Adipose tissue (tissue), 3 donors: Measurements from ENCODE around the gene IFNAR2. TPM values are rescaled to one million over a fixed set of nuclear protein-coding genes. Genes with fewer than 3 reads are reported as not detected.

Experiments used
- H3K27ac ChIP-seq: one replicate; pipeline ENCODE4 v1.5.1; 2013; ENCODE audit warnings: low read depth, low read length
- WGBS, 3 donors: extraction: QIAGEN DNeasy Blood & Tissue Kit; methylation state at CpG; one replicate each; pipeline ENCODE4 v1.1.7; 2013; 5-methylcytosine and 5-hydroxymethylcytosine counted together
- polyA plus RNA-seq, 3 donors: library from polyadenylated mRNA; stranded (reverse); fragments of 200-250 nt; gene quantifications; one replicate each; pipeline ENCODE4 v1.2.3, GENCODE V29; 2013
- donor health status: healthy with polysubstance abuse.
- donor health status: Bipolar disorder and iron deficiency.
- donor health status: healthy.

The IFNAR2 gene
- polyA plus RNA-seq, 3 donors, result 5.3 to 21.2 (median 16.0) TPM

DNA sequence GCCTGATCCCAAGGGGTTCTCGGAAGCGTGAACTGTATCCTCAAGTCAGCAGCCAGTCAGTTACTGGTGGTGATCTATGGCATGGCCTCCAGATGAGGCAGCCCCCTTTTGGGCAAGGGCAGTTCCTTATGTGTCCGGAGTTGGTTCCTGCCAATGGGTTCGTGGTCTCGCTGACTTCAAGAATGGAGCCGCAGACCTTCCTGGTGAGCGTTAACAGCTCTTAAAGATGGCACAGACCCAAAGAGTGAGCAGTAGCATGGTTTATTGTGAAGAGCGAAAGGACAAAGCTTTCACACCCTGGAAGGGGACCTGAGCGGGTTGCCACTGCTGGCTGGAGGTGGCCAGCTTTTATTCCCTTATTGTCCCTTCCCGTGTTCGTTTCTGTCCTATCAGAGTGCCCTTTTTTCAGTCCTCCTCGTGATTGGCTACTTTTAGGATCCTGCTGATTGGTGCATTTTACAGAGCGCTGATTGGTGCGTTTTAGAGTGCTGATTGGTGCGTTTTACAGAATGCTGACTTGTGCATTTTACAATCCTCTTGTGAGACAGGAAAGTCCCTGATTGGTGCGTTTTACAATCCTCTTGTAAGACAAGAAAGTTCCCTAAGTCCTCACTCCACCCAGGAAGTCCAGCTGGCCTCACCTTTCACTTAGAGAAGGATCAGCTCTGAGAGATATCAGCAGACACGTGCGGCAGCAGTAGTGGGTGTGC is 27.5 kb downstream of the IFNAR2 start:
- 87 to 97% (median 90%) methylated on average over 18 of the region's 18 CpGs for WGBS, 3 donors
- H3K27ac ChIP-seq, result no peak overlapping the region

DNA sequence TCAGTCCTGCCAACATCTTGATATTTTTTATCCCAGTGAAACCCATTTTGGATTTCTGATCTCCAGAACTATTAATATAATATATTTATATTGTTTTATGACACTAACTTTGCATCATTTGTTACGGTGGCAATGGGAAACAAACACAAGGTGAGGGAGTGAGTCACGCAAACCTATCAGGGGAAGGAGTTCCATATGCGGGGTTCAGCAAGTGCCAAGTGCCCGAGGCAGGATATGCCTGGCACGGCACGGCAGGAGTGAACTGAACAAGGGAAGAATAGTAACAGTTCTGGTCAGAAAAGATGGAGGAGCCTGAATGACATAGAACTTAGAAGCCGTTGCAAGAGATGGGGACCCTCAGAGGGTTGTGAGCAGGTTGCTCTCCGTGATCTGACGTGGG is 28.7 kb downstream of the IFNAR2 start:
- H3K27ac ChIP-seq, result no peak overlapping the region
- WGBS, 3 donors, result 96 to 98% (median 98%) methylated on average over 9 of the region's 9 CpGs

DNA sequence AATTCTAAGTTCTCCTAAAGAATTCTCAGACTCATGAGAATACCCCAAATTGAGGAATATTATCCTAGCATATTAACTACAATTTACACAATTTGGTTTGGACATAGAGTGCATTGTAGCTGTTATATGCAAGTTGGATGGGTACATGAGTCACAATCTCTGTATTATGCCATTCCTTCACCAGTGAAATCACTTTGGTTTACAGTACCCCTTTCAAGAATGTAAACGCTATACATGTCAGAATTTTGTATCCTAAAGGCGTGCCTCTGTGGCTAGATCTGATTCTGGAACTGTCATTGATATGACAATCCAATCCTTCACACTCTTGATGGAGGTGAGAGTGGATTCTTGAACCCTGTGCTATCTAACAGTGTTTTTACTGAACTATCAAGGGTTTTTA is 29.7 kb downstream of the IFNAR2 start:
- H3K27ac ChIP-seq, result no peak overlapping the region
- WGBS, 3 donors, result 86 to 90% (median 87%) methylated on average over 2 of the region's 2 CpGs

DNA sequence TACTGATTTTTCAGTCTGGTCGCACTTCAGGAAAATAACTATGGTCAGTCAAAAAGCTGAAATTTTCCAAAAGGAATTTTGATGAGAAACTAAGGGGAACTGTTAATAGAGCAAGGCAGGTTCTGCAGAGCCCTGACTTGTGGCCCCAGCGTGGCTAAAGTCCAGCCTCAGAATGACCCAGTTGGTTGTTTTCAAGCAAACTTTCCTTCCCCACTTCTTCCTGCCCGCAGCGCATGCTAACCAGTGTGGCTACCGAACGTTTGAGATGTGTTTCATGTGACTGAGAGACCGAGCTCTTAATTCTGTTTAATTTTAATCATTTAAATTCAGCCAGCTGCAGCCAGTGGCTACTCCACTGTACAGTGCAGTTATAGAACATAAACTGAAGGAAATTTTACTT is 30.3 kb downstream of the IFNAR2 start:
- H3K27ac ChIP-seq, result no peak overlapping the region
- WGBS, 3 donors, result 54 to 80% (median 56%) methylated on average over 7 of the region's 7 CpGs

DNA sequence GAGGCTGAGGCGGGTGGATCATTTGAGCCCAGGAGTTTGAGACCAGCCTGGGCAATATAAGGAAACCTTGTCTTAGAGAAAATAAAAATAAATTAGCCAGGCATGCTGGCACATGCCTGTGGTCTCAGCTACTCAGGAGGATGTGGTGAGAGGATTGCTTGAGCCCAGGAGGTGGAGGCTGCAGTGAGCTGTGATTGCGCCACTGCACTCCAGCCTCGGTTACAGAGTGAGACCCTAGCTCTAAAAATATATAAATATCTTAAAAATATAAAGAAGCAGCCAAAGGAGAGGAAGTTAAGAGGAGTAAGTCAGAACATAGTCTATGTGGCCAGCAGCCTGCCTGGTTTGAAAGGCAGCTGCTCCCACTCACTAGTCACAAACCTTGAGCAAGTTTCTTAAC is 31.9 kb downstream of the IFNAR2 start:
- 48 to 79% (median 55%) methylated on average over 3 of the region's 3 CpGs for WGBS, 3 donors
- no peak overlapping the region for H3K27ac ChIP-seq

DNA sequence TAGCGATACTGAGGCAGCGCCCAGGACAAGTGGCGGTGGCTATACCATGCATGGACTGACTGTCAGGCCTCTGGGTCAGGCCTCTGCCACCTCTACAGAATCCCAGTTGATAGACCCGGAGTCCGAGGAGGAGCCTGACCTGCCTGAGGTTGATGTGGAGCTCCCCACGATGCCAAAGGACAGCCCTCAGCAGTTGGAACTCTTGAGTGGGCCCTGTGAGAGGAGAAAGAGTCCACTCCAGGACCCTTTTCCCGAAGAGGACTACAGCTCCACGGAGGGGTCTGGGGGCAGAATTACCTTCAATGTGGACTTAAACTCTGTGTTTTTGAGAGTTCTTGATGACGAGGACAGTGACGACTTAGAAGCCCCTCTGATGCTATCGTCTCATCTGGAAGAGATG is 33.2 kb downstream of the IFNAR2 start:
- H3K27ac ChIP-seq, result no peak overlapping the region
- WGBS, 3 donors, result 96% methylated on average over 11 of the region's 11 CpGs

DNA sequence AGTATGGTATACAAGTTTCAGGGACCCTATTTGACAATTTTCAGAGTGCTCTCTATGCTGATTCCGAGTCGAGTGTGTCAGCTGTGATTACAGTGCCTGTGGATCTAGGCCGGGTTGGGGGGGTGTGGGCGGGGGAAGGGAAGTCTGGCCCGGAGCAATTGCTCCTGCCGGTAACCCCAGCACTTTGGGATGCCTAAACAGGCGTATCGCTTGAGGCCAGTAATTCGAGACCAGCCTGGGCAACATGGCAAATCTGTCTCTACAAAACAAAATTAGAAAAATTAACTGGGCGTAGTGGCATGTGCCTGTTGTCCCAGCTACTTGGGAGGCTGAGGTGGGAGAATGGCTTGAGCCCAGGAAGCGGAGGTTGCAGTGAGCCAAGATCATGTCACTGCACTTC is 34.8 kb downstream of the IFNAR2 start:
- H3K27ac ChIP-seq, result no peak overlapping the region
- 85 to 94% (median 93%) methylated on average over 11 of the region's 11 CpGs for WGBS, 3 donors

DNA sequence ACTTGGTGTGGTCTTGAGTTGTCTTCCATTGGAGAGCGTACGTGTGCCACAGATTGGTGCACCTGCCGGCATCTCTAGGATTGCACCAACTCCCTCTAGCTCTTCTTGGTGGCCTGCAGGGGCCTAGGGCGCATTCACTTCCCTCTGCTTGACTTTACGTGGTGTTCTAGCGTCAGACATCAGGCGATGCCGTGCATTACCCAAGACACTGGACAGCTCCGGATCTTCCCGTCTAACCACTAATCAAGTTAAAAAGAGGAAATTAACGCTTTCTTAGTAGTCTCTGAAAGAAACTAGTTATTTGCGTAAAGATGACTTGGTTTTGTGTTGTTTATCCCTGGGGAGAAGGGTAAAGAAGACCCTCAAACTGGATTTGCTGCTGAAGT is 35.9 kb downstream of the IFNAR2 start:
- WGBS, 3 donors, result 20 to 25% (median 22%) methylated on average over 12 of the region's 12 CpGs
- peak overlapping the region; percentile 77 for H3K27ac ChIP-seq

DNA sequence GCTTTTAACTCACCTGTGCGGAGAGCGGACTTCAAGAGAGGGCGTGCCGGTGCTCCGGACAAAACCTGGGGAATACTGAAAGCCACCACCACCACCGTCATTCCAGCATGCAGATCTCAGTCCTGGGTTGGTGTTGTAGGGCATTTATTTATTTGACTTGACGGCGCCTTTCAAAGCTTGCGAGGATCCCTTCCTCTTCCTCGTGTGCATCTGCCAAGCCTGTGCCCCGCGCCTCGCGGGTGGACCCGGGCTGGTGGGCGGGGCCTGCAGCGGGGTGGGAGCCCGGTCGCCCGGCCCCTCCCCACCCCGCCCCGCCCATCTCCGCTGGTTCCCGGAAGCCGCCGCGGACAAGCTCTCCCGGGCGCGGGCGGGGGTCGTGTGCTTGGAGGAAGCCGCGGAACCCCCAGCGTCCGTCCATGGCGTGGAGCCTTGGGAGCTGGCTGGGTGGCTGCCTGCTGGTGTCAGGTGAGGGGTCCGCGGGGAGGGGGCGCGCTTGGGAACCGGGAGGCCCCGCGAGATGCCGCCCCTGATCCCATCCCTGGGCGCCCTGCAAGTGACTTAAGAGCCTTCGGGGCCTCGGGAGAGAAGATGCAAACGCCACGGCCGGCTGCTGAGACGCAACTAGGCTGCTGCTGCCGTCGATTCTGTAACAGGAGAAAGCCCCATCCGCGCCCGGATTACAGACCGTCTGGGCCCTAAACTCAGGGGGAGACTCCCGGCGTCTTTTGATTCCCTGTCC is 36.5 kb downstream of the IFNAR2 start, which contains the start of gene IL10RB:
Gene IL10RB, plus strand, starts transcription at position 318 of the 739 bp plus-strand sequence. Its CDS starts 99 bp downstream, at position 417.
- WGBS, 3 donors, result 1% methylated on average over 42 to 60 of the region's 60 CpGs
- peak within 1 kb of the TSS; percentile 77 for H3K27ac ChIP-seq

DNA sequence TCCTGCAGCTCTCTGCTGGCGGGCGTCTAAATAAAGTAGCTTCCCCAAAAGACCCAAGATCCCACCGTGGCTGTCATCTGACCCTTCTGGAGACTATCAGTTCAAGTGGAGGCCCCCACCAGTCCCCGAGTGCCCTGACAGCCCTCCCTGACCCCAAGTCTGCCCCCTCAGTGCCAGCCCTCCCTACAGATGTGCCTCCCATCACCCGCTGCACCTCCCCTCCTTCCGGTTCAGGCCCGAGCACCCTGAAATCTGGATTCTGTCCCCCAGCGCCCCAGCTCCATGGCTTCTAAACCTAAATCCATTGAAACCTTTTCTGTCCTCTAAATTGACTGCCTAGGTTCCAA is 37.0 kb downstream of the IFNAR2 start:
- peak overlapping the region; percentile 73 for H3K27ac ChIP-seq
- 2 to 7% (median 2%) methylated on average over 8 of the region's 8 CpGs for WGBS, 3 donors

DNA sequence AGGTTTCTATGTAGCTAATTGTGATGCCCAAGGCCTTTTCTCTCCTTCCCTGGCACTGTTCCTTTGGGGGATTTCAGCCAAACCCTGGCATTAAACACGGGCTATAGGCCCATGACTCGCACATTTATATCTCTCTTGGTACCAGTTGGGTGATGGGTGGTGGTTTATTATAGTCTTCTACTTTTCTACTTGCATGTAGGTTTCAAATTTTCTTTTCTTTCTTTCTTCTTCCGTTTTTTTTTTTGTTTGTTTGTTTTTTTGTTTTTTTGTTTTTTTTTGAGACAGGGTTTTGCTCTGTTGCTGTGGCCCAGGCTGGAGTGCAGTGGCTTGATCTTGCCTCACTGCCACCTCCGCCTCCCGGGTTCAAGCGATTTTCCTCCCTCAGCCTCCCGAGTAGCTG is 37.5 kb downstream of the IFNAR2 start:
- H3K27ac ChIP-seq, result no peak overlapping the region
- WGBS, 3 donors, result 68 to 79% (median 76%) methylated on average over 7 of the region's 7 CpGs

DNA sequence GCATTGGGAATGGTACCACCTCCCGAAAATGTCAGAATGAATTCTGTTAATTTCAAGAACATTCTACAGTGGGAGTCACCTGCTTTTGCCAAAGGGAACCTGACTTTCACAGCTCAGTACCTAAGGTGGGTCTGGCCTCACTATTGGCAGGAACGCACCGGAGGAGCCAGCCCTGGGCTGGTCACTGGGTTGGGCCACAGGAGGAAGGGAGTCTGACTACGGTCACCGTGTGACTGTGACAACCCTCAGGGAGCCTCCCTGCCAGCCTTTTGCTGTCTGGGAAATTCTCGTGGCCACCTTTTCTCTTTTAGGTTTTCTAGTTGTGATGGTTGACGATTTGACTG is 38.6 kb downstream of the IFNAR2 start:
- 80 to 87% (median 87%) methylated on average over 7 of the region's 7 CpGs for WGBS, 3 donors
- H3K27ac ChIP-seq, result no peak overlapping the region

DNA sequence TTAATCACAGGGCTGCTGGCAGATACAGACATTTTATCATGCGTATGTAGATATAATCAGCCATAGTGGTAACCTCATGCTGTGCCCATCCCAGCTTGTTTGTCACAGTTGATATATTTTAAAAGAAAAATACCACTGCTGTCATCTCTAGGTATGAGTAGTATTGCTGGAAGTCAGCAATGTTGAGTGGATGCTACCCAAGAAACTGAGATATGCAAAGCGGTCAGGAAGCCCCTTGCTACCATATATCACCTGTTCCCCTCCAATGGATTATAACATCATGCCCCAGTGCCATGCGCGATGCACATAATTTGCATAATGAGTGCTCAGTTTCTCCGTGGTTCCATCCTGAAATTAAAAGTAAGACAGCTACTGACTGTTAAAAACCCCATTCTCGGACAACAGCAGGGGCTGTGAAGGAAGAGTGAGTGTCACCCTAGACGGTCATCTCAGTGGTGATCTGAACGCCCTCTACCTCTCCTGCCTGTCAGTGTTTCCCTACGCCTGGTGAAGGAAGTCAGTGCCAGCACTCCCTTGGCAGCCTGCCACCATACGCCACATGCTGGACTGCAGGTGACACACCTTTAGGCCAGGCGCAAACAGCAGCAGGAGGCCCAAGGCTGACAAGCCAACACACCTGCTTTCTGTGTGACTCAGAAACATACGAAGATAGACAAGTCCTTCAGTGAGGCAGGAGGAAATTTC is 39.2 kb downstream of the IFNAR2 start:
- 41 to 82% (median 79%) methylated on average over 12 of the region's 12 CpGs for WGBS, 3 donors

DNA sequence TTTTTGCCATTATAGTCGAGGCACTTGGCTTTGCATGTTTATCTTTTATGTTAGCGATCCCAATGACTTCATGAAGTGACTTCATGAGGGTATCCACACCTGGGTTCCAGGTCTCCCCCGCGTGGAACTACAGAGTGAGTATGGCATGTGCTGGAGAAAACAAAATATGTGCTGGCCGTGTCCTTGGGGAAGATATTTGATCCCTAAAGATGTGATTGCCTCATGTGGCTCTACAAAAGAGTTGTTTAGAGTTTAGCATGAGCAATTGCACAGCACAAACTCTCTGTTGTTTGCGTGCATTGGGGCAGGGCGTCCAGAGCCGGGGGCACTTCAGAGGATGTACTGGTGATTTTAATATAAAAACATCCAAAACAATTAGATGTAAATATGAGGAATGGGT is 41.2 kb downstream of the IFNAR2 start:
- no peak overlapping the region for H3K27ac ChIP-seq
- 93 to 96% (median 94%) methylated on average over 8 of the region's 8 CpGs for WGBS, 3 donors

More for the DNA sequence above, 39.2 kb downstream of the IFNAR2 start:
- no peak overlapping the region for H3K27ac ChIP-seq

DNA sequence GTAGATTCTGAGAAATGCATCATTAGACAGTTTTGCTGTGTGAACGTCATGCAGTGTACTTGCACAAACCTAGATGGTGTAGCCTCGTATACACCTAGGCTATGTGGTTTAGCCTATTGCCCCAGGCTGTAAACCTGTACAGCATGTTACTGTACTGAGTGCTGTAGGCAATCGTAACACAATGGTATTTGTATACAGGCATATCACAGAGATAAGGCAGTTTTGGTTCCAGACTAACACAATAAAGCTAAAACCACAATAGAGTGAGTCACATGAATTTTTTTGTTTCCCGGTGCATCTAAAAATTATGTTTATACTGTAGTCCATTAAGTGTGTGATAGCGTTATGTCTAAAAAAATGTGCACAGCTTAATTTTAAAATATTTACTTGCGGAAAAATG is 43.3 kb downstream of the IFNAR2 start:
- WGBS, 3 donors, result 87 to 93% (median 92%) methylated on average over 6 of the region's 6 CpGs
- no peak overlapping the region for H3K27ac ChIP-seq

DNA sequence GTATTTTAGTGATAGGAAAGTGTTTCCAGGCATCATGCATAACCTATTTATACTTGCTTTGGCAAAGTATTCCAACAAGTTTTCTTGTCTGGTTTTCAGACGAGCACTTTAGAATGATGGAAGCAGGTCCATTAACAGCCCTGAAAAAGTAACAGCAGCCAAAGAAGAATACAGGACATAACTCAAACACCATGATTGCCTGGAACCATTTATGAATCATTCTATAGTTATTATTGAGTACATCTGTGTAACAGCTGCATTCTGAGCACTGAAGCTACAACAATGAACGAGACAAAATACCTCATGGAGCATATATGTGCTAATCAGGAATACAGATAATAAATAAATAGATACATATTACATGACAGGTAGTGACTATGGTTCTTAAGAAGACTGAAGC is 49.0 kb downstream of the IFNAR2 start:
- WGBS, 3 donors, result 91 to 99% (median 96%) methylated on average over 2 of the region's 2 CpGs
- no peak overlapping the region for H3K27ac ChIP-seq

DNA sequence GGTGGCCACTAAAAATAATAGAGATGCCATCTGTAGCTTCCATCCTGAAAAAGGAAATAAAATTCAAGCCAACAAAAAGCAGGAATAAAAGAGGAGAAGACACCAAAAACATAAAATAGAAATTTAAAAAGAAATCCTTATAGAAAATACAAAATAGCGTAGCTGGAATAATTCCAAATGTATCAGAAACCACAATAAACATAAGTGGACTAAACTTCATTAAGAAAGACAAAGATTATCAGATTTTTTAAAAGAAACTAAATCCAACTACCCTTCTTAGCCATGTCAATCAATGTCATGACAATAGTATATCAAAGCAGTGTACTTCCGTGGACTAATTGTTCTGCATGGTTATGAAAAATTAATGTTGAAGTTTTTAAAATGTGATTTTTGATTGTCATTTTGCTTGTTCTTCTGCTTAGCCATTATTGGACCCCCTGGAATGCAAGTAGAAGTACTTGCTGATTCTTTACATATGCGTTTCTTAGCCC is 49.6 kb downstream of the IFNAR2 start:
- H3K27ac ChIP-seq, result no peak overlapping the region
- 83 to 99% (median 99%) methylated on average over 3 of the region's 3 CpGs for WGBS, 3 donors
